ENCODE data around the gene ARID1A. TPM values are rescaled to one million over a fixed set of nuclear protein-coding genes. Genes with fewer than 3 reads are reported as not detected.
"Not testable (repeated sequence)": the region's sequence is repeated elsewhere in the genome, so short reads cannot be mapped to it uniquely, and the experiment has no call there.

Gene ARID1A
- total and polyA plus RNA-seq, 9 of the 15 experiments (the other 6 are each of a cell fraction or from before 2014, with no cell fraction given) = 8.3 to 88.3 (median 22.5) TPM

- no peak for TF ChIP-seq SMARCC2 (IDR thresholded peaks at IDR 0.05; ENCODE audit: low read depth)
- no peak for TF ChIP-seq CAMTA2 (CRISPR knock-in tag; conservative IDR thresholded peaks at IDR 0.05)
- no peak for TF ChIP-seq SIX5 (IDR thresholded peaks at IDR 0.05; ENCODE audit: borderline replicate concordance in 1 of 2, insufficient read depth in 1 of 2, low read depth in 1 of 2, low read length in 2 of 2)
- TF ChIP-seq ZBTB1 (CRISPR knock-in tag; IDR thresholded peaks at IDR 0.05; ENCODE audit: borderline replicate concordance, low read depth) = no peak
- TF ChIP-seq, protein P1, sequence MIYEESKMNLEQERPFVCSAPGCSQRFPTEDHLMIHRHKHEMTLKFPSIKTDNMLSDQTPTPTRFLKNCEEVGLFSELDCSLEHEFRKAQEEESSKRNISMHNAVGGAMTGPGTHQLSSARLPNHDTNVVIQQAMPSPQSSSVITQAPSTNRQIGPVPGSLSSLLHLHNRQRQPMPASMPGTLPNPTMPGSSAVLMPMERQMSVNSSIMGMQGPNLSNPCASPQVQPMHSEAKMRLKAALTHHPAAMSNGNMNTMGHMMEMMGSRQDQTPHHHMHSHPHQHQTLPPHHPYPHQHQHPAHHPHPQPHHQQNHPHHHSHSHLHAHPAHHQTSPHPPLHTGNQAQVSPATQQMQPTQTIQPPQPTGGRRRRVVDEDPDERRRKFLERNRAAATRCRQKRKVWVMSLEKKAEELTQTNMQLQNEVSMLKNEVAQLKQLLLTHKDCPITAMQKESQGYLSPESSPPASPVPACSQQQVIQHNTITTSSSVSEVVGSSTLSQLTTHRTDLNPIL (CRISPR knock-in tag; IDR thresholded peaks at IDR 0.05) = no peak
- TF ChIP-seq TCF3 (CRISPR knock-in tag; IDR thresholded peaks at IDR 0.05) = no peak
- no peak for TF ChIP-seq CXXC5 (CRISPR knock-in tag; IDR thresholded peaks at IDR 0.05)
Measured at GRCh38 chr1:26704629-26705028, 8.8 kb downstream of the ARID1A start (continued).

GRCh38 chr1:26705227-26705626, 9.4 kb downstream of the ARID1A start:
- peaks cover 85% of the 10 kb centered on the region for H3K36me3 ChIP-seq (ENCODE audit: control insufficient read depth, insufficient read depth, low read length)
- H3K4me3 ChIP-seq; BruUV-seq (replicated peaks); in situ Hi-C loops (cut with MboI); H3K27ac ChIP-seq (ENCODE audit: extremely low read depth, low read depth, low read length); H3K27me3 ChIP-seq (ENCODE audit: control insufficient read depth in 2 of 2, insufficient read depth in 2 of 2, low read length in 2 of 2); CTCF ChIA-PET (ENCODE audit: low intra/inter-chr PET ratio); H3K9ac ChIP-seq (ENCODE audit: insufficient read depth in 1 of 2, low read depth in 2 of 2, low read length in 2 of 2); intact Hi-C loops (cut with micrococcal nuclease); DNase-seq (ENCODE audit: extremely low read depth in 1 of 4, low spot score in 3 of 4); H3K9me3 ChIP-seq (replicated peaks; ENCODE audit: control insufficient read depth, insufficient read depth, low read depth, low read length); H2AFZ ChIP-seq (ENCODE audit: low read depth, low read length); FAIRE-seq; ATAC-seq: not testable (repeated sequence)
- peaks cover 95% of the 10 kb centered on the region for H3K79me2 ChIP-seq (ENCODE audit: control insufficient read depth, insufficient read depth, low read length)
- peaks cover 63% of the 10 kb centered on the region for H4K20me1 ChIP-seq (replicated peaks; ENCODE audit: control insufficient read depth, insufficient read depth, low read length)
- peaks cover 22 to 58% of the 10 kb centered on the region in 2 experiments; a peak in 4 of 5 replicates for H3K4me1 ChIP-seq (replicated peaks in 1 of 2; ENCODE audit: control insufficient read depth in 2 of 2, insufficient read depth in 2 of 2, low read length in 2 of 2)
- POLR2A ChIA-PET = interaction anchor here (1.0 to 23.7 kb wide), 12 partner anchors 4 to 204 kb away, joined by 3 to 301 read pairs (median 16); partner anchors contain the start of gene PIGV
- H3K4me2 ChIP-seq (ENCODE audit: insufficient read depth, low read length) = 0 out of 2 replicates have a peak overlapping the region, but pooled peaks have one; percentile 1
- peaks cover 15% of the 10 kb centered on the region for H3K9me1 ChIP-seq (ENCODE audit: control insufficient read depth, insufficient read depth, low read length)
- WGBS (ENCODE audit: insufficient coverage, low coverage, missing lambda C conversion rate) = 62% methylated on average over 4 of the region's 4 CpGs
- TF ChIP-seq, protein P2, sequence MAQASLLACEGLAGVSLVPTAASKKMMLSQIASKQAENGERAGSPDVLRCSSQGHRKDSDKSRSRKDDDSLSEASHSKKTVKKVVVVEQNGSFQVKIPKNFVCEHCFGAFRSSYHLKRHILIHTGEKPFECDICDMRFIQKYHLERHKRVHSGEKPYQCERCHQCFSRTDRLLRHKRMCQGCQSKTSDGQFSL (CRISPR knock-in tag; IDR thresholded peaks at IDR 0.05) = 0 out of 2 replicates have a peak, but pooled peaks have one; percentile 29
- TF ChIP-seq, protein P2 (tag; IDR thresholded peaks at IDR 0.05) = not testable (repeated sequence)
- TF ChIP-seq PML (IDR thresholded peaks at IDR 0.05; ENCODE audit: low read length) (0 out of 2 replicates have a peak, but pooled peaks have one; percentile 44), TAL1 (IDR thresholded peaks at IDR 0.05) (0 out of 2 replicates have a peak, but pooled peaks have one; percentile 2)

All from K562 (cell line).